GM21526 (cell line): ENCODE data around the gene SORCS2.

Source experiments
- ATAC-seq: cut with Tn5 transposase; IDR thresholded peaks from one replicate; pipeline ENCODE4 v1.9.1; 2021; ENCODE audit warnings: moderate library complexity; ENCODE audit not compliant: unreplicated experiment, low FRiP score

Gene SORCS2

GRCh38 chr4:7299010-7299907 is 106.9 kb downstream of the SORCS2 start:
- no peak for ATAC-seq

- ATAC-seq: no peak
These were observed 107.8 kb downstream of the SORCS2 start for GRCh38 chr4:7299908-7300710.

GRCh38 chr4:7300711-7301095 is 108.4 kb downstream of the SORCS2 start:
- no peak for ATAC-seq

GRCh38 chr4:7301126-7301785 is 108.9 kb downstream of the SORCS2 start:
- ATAC-seq: no peak

- ATAC-seq: no peak
These were observed 109.7 kb downstream of the SORCS2 start for GRCh38 chr4:7301846-7302630.

- ATAC-seq: no peak
These were observed 110.6 kb downstream of the SORCS2 start for GRCh38 chr4:7302781-7303404.

- ATAC-seq: no peak
These were observed 111.2 kb downstream of the SORCS2 start for GRCh38 chr4:7303561-7303960.

- ATAC-seq: no peak
These were observed 112.1 kb downstream of the SORCS2 start for GRCh38 chr4:7304436-7304835.

GRCh38 chr4:7306021-7306965 is 114.0 kb downstream of the SORCS2 start:
- ATAC-seq: no peak

- no peak for ATAC-seq
These were observed 114.6 kb downstream of the SORCS2 start for GRCh38 chr4:7306986-7307385.

- ATAC-seq: no peak
These were observed 115.2 kb downstream of the SORCS2 start for GRCh38 chr4:7307394-7308099.

- no peak for ATAC-seq
These were observed 116.8 kb downstream of the SORCS2 start for GRCh38 chr4:7309181-7309580.

- ATAC-seq: no peak
These were observed 117.5 kb downstream of the SORCS2 start for GRCh38 chr4:7309636-7310390.

- no peak for ATAC-seq
These were observed 118.1 kb downstream of the SORCS2 start for GRCh38 chr4:7310451-7310850.

- ATAC-seq: no peak
These were observed 118.9 kb downstream of the SORCS2 start for GRCh38 chr4:7311205-7311604.

- ATAC-seq: no peak
These were observed 120.4 kb downstream of the SORCS2 start for GRCh38 chr4:7312691-7313090.

- ATAC-seq: no peak
These were observed 121.0 kb downstream of the SORCS2 start for GRCh38 chr4:7313347-7313811.
